CD4-positive, alpha-beta T cell treated with Interleukin-2 at 100 ng/mL for 4 hours (primary cell): ENCODE measurements around the gene DPP7.
"Not testable (repeated sequence)": the region's sequence is repeated elsewhere in the genome, so short reads cannot be mapped to it uniquely, and the experiment has no call there.

Source experiments
- DNase-seq: peaks from one replicate; pipeline ENCODE4 v3.0.0-alpha.2; 2020; ENCODE audit warnings: low spot score

DPP7 gene

GRCh38 chr9:137128862-137129455, 14.4 kb upstream of the DPP7 start:
- peak; percentile 2 for DNase-seq

- DNase-seq, result no peak
Measured at GRCh38 chr9:137128158-137128861, 13.8 kb upstream of the DPP7 start.

GRCh38 chr9:137127301-137128157, 13.0 kb upstream of the DPP7 start:
- peak; percentile 40 for DNase-seq

GRCh38 chr9:137126786-137127185, 12.3 kb upstream of the DPP7 start:
- no peak for DNase-seq

- not testable (repeated sequence) for DNase-seq
Measured at GRCh38 chr9:137123952-137124462, 9.5 kb upstream of the DPP7 start.

GRCh38 chr9:137123468-137123837, 8.9 kb upstream of the DPP7 start:
- DNase-seq, result no peak

GRCh38 chr9:137122796-137123467, 8.4 kb upstream of the DPP7 start:
- DNase-seq, result not testable (repeated sequence)

GRCh38 chr9:137121927-137122795, 7.6 kb upstream of the DPP7 start:
- not testable (repeated sequence) for DNase-seq

- not testable (repeated sequence) for DNase-seq
Measured at GRCh38 chr9:137118092-137118603, 3.6 kb upstream of the DPP7 start.

GRCh38 chr9:137117269-137117731, 2.8 kb upstream of the DPP7 start:
- no peak for DNase-seq

- no peak for DNase-seq
Measured at GRCh38 chr9:137116728-137117127, 2.2 kb upstream of the DPP7 start.

- DNase-seq, result no peak
Measured at GRCh38 chr9:137116027-137116507, 1.5 kb upstream of the DPP7 start.

GRCh38 chr9:137115394-137116026, 977 bp upstream of the DPP7 start:
- no peak for DNase-seq

GRCh38 chr9:137114220-137114612, 317 bp downstream of the DPP7 start:
- DNase-seq, result no peak

GRCh38 chr9:137113385-137114159, 961 bp downstream of the DPP7 start:
- peak; percentile 8 for DNase-seq

GRCh38 chr9:137112564-137113384, 1.8 kb downstream of the DPP7 start:
- no peak for DNase-seq

GRCh38 chr9:137111788-137112563, 2.6 kb downstream of the DPP7 start:
- DNase-seq, result no peak
